HG03060 (cell line): ENCODE results near the gene IFT27.

Source experiments
- ATAC-seq: cut with Tn5 transposase; IDR thresholded peaks from one replicate; pipeline ENCODE4 v1.9.1; 2021; ENCODE audit warnings: low read depth, moderate number of reproducible peaks; ENCODE audit not compliant: unreplicated experiment

The IFT27 gene

DNA sequence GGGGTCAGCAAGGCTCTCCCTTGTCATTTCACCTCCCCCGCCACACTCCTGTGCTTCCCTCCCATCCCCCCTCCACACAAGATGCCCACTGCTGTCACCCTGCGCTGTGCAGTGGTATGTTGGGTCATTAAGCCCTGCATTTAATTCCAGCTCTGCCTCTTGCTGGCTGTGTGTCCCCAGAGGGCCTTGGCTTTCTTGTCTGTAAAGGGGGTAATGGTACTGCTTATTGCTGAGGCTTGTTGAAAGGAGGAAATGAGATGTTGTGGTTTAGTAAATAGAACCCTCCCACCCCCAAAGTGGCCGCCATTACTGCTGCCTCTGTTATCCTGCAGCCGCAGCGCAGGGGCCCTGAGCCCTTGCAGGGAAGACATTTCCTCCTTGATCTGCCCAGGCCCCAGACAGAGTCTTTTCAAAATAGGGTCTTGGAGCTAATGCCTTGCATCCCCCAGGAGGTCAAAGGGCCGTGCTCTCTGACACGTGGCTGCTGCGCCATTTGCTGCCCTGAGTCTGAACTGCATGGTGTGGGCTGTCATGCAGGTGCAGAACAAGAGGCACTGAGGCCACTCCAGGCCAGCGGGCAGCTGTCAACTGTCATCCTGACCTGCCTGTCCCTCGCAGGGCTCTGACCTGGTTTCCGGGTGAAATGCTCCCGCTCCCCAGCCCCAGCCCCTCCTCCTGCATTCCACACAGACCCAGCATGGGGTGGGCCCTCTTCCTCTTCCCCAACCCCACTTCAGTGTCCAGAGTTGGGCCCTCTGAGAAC lies 22.2 kb upstream of the IFT27 start:
- ATAC-seq: no peak

DNA sequence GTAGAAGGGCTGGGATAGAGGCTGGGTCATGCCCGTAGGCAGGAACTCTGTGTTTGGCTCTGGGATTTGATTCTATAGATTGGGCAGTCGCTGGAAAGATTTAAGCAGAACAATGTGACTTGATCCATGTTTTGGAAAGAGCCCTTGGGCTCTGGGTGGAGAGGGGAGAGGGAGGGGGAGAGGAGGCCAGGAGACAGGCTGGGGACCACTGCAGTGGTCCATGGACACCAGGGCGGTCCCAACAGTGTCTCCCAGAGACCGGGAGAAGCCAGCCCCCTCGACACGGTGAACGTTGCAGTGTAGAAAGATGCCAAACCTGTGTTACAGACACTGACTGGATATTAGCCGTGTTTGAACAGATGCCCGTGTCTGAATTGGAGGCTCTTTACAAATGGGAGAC lies 21.5 kb upstream of the IFT27 start:
- no peak for ATAC-seq

DNA sequence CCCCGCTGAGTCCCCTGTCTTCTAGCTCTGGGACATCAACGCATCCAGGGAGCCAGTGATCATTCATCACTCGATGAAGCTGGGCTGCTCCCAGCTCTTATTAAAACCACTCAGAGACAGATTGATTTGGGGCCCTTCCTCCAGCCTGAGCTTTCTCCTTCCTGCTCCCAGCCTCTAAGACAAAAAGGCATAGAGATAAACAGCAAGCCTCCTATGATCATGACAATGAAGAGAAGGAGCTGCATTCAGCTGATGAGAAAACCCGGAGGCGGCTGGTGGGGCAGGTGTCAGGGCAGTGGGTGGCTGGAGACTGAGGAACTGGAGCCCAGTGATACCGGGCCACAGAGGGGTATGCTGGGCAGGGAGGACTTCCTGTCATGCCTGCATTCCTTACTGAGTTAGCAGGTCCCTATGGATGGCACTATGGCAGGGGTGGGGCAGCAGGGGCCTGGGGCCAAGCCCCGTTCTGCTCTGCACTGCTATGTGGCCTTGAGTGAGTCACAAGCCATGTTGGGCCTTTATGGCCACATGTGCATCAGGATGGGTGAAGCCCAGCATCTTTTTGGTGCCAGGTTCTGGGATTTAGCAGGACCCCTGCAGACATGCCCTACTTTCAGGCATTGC lies 20.7 kb upstream of the IFT27 start:
- ATAC-seq: no peak

DNA sequence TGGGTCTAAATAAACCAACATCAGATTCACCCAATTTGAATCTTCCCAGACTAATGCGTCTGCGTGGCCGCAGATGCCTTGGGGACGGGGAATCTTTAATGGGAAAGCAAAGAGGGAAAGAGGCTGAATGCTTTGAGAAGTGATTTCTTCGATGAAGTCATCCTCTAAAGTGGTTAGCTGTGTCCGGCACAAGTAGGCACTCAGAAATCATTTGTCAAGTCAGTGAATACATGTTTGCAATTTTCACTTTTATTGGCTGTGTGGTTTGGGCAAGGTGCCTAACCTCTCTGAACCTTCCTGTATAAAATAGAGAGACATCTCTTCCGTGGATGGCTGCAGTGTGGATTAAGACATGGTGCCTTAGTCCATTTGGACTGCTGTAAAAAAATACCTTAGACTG lies 19.7 kb upstream of the IFT27 start:
- ATAC-seq: no peak

DNA sequence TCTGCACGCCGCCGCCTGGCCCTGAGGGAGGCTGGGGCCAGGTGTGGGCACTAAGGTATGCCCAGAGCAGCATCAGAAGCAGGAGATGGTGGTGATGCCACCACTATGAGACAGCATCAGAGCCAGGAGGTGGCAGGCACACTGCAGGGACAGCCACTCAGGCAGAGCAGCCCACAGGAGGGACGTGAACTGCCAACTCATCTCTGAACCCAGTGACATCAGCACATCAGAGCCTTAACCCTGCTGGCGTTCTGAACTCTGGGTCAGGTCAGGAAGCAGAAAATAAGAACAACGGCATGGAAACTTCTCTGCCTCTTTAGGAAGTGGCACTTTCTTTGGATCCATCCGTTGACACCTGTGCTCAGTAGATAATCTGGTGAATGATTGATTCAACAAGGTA lies 14.7 kb upstream of the IFT27 start:
- ATAC-seq: no peak

DNA sequence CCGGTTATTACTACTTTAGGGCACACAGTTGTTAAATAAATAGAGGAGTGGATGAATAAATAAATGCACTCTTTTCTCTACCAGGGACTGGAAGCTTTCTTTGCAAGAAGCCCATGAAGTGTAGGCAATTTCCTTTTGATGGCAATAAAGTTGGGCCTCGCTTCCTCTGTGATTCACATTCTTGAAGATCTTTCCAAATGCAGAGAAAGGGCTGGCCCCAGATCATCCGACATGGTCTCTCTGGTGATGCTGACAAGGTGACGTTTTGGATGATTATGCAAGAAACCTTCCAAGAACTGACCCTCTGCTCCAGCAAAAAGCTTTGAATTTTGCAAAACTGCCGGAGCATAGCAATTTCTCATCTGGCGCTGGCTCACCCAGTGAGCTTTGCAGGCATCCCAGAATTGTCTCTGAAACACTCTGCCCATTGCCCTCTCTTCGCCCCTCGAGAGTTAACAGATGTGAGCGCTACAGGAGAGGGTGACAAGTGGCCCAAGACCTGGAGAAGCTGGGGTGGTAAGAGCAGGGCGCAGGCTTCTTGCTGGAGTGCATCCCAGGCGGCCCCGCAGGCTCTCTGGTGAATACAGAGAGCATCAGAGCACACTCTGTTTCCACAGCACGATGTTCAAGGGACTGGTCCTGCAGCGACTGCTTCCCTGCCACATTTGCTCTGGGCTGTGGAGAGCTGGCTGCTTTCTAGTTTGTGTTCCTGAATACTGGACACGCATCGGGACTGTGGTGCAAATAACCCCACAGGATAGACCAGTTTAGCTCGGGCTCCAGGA lies 11.5 kb upstream of the IFT27 start:
- no peak for ATAC-seq

DNA sequence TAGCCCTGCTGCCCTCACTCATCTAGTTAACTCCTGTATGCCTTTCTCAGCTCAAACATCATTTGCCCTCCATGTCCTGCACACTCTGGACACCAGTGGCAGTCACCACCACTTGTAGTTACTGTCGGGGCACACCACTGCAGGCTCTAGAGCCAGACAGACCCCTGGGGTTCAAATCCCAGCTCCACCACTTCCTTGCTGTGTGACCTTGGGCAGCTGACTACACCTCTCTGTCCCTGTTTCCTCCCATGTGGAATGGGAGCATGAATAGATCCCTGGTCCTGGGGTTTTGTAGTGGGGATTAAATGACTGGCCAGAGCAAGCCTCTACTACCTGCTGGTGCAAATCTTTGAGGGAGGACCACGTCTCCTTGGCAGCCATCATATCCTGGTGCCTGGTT lies 7.8 kb upstream of the IFT27 start:
- ATAC-seq: no peak

DNA sequence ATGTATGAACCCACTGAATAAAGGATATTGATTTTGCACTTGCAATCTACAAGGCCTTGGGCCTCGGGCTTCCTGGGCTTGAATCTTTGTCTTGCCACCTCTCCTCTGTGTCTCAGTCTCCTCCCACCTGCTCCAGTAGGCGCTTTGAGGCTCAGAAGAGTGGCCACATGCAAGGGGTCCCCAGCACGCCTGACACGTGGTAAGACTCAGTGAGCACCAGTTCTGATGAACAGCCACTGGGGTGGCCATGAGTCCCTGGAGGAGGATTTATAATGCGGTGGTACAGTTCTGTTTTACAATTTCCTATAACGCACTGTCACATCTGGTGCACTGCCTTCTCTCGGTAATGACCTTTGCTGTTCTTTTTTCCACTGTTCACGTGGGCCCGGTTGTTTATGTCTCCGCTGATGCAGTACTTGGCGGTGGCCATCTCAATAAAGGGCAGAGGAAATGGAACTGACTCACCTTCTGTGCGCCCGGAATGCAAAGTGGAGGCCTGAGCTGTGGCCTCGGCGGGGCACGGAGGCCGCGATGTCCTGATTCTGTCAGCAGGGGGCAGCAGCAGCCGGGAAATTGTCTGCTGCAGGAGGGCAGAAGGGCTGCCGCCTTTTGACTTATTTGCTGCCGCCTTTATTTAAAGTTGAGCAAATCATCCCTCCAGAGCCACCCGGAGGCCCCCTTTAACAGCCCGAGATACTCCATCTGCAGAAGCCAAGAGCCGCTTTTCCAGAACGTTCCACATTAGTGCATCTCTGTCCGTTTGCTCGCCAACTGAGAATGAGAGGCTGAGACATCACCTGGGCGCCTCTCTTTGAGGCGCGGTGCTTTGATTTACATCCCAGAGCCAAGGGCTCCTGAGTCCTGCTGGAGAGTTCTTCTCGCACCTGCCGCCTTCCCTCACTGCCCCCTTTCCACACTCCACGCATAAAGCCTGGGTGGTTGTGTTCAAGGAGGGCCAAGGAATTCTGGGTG lies 6.0 kb upstream of the IFT27 start:
- ATAC-seq: no peak

DNA sequence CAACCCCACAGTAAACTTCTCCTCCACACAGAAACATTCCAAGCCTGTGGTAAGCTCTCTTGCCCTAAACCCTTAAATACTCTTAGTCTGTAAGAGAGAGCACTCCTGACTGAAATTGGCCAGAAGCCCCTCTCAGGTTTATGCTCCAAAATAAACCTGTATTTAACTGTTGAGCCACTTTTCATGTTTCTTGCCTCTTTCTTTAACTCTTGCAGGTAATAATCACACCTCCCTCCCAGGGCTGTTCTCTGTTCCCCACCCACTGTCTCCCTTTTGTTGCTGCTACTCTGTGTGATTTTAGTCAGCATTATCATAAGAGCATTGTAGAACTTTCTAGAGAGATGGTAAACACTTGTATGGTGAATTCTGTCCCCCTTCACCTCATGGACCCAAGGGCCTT lies 2.1 kb upstream of the IFT27 start:
- no peak for ATAC-seq

DNA sequence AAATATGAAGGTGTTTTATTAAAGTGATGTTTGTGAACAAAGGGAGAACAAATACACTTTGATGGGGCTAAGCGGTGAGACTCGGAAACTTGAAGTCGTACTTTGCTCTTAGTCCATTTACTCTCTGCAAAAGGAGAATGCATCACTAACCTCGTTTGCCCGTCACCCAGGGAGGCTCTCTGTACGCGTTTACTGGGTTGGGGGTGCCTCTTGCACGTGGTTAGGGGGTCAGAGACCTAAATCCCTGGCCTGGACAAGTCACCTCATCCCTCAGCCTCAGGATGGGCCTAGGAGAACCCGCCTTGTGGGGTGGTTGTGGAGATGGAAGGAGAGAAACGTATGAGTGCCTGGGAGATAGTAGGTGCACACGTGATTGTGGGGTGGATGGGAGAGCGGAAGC lies 803 bp upstream of the IFT27 start:
- no peak for ATAC-seq

DNA sequence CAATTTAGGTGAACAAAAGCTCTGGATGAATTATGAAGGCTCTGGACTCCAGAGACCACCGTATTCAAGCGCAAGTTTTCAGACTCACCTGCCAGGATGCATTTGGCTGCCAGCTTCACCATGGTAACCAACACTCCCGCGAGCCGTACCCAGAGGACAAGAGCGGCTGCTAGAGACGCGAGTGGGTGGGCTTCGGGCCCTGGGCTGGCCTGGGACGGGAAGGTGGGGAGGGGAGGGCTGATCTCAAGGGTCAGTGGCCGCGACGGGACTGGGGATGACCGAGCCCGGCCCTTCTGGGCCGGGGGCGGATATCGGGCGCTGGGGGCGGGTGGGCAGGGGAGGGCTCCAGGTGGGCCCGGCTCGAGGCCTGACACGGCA lies 344 bp downstream of the IFT27 start:
- ATAC-seq: no peak

DNA sequence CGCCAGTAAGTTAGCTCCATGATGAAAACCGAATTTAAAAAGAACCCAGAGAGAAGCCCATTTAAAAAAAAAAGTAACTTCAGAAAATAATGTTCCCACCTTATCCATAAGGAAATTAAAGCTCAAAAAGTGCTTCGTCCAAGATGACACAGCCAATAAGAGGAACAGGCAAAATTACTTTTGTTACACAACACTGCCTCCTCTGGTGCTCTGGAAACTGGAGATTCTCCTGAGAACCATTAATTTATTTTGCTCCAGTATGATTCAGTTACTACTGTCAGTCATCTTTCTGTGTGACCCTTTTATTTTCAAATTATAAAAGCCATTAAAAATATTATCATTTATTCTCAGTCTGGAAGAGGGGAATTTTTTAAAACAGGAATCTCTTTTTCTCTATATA lies 2.0 kb downstream of the IFT27 start:
- ATAC-seq: no peak

DNA sequence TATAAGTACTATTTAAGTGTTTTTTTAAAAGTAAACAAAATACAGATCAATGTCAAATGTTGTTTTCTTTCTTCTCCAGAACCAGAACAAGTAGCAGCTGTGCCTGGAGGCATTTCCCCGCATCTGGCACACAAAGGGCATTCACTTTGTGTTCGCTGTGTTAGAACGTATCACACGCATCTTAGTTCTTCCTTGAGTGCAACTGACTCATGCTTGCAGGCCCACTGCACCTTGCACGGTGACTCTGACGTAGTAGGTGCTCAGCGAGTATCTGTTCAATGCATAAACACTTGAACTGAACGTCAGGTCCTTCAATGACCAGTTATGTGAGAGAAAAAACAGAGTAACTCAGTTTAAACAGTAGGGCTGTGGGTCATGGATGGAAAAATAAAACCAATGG lies 3.5 kb downstream of the IFT27 start:
- ATAC-seq: no peak

DNA sequence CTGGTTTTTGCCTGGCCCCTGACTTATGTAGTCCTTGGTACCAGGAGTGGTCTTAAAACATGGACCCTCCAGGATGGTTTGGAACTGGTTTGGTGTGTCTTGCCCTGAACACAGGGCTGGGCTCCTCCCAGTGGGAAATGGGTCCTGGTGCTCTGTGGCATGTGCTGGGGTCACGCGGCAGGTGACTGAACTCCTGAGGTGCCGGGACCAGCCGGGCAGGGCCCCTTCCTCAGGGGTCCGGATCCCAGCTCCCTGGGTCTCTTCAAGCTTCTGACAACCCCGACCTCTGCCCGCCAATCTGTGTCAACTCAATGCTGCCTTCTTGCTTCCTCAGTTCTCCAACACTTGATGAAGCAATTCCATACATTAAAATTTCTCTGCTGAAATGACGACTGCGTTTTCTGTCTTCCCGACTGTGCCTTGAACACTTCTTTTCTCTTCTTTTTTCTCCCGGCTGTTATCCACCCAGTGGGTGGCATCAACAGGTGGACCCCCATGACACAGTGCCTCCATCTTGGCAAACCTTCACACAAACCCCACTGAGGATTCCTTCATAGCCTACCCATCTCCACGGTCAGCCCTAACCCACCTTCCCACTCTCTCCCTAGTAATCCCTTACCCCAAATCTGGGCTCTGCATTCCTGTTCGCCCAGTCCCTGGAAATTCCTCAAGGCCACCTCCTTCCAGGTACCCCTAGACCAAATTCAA lies 4.4 kb downstream of the IFT27 start:
- no peak for ATAC-seq

DNA sequence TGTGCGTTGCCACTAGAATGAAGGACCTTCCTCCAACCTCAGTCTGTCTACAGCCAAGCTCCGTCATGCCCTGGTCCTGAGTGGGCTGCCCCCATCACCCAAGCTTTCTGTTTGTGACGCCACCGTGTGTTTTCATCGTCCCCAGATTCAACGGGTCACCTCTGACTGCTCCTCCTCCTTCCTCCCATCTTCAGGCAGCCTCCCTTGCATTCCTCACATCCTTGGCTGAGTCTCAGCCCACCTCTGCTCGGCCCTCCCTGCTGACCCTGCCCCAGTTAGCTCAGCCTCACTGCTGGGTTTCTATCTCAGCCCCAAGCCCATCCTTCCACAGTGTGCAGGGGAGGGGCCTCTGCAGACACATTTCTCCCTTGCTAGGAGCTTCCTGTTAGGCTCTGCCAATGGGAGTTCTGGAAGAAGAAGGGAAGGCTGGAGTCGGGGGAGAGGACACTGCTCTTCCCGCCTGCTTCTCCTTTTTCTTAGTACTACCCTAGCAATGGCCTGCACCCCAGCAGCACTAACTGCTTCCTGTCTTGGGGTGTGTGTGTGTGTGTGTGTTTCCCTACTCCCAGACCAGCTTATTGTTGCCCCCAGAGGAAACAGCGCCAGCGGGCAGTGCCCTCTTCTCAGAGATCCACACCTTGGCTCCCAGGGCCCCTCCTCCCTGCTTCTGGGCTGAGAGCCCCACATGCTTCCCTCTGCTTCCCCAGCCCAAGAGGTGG lies 5.2 kb downstream of the IFT27 start:
- ATAC-seq: no peak

DNA sequence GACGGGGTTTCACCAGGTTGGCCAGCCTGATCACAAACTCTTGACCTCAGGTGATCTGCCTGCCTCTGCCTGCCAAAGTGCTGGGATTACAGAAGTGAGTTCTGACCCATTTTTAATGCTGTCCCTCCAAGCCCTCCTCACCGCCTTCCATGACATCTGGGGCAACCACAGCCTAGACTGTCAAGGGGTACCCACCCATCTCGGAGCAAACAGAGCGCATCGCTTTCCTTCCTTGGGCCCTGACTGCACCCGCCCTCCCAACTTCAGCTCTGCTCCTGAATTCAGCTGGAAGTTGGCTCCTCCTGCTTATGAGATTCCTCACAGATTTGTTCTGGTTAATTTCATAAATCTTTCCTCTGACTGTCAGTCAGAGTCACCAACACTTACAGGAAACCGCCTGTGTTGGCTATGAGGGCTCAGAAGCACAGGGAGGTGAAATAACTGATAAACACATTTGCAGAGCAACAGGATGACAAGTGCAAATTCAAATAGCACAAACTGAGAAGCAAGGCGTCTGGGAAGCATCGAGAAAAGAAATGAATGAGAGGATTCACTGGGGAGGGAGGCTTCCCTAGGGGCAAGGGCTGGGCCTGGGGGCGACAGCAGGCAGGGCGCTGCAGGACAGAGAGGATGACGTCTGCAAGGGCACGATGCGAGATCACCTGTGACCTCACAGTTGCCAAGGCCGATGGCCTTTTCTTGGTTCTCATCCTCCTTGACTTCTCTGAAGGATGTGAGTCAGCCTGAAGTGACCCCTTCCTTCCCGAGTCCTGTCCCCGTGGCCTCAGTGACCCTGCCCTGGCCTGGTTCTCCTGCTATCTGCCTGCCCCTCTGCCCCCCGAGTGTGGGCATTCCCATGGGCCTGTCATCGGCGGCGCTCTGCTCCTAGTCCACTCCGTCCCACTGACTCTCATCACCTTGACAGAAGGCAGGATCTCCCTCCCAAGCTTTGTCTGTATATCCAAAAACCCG lies 6.1 kb downstream of the IFT27 start:
- ATAC-seq: no peak

DNA sequence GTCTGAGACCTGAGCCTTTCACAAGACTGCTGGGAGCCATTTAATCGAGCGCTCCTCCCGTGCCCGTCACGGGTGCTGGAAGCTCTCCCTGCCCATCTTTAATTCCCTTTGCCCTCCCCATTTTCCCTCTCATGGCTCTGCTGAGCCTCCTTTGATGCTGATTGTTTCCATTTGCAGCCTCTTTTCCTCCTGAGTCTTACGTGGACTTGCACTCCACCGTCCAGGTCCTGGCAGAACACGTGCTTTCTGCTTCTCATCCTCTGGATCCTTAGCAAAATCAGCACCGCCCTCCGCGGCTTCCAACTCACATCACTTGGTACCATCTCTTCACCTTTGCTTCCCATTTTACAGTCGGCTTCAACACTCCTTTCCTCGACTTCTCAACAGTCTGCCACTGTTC lies 7.3 kb downstream of the IFT27 start:
- no peak for ATAC-seq

DNA sequence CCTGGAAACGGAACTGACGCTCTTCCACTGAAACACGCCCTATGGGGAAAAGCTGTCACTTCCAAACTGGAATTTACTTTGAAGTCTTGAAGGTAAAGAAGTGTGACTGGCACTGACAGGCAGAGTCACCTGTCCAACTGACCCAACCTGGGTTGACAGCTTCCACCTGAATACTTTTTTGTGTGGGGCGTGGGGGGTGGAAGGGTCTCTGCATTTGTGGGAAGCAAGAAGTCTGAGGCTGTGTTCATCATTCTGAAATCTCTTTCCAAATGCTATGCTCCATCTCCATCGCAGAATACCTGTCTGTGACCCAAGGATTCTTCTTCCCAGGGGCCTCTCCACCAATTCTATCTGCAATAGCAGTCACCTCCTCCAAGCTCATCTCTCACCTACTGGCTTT lies 7.8 kb downstream of the IFT27 start:
- ATAC-seq: no peak
